ENCODE measurements around the gene PRG3.
"Not testable (repeated sequence)": the region's sequence is repeated elsewhere in the genome, so short reads cannot be mapped to it uniquely, and the experiment has no call there.

PRG3 gene

GRCh38 chr11:57407941-57408475, 27.1 kb upstream of the PRG3 start:
- no peak for DNase-seq

GRCh38 chr11:57407010-57407920, 26.3 kb upstream of the PRG3 start:
- no peak for DNase-seq

DNA sequence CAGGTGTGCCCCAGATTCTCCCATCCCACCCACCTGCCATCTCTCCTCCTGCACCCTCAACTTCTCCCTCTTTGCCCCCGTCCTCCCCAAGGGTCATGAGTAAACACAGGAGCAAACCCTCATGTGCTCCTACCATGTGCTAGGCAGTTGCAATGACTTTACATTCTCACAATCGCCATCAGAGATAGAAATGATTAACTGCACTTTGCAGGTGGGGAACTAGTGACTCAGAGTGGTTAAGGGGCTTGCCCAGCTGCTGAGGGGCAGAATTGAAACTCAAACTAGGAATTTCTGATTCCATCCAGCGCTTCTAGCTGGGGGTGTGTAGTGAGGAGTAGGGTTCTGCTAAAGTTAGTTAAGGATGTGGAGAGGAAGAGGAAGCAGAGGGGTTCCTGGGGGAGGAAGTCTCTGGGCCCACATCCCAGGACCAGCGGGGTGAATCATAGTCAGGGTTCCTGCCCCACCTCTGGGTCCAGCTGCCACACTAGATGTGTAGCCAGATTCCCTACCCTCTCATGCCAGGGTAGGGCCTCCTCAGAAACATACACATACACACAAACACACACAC, 25.5 kb upstream of the PRG3 start:
- no peak for DNase-seq

- DNase-seq = no peak
Observed at GRCh38 chr11:57405271-57405860, 24.4 kb upstream of the PRG3 start.

- no peak for DNase-seq
Observed at GRCh38 chr11:57403802-57404147, 22.8 kb upstream of the PRG3 start.

GRCh38 chr11:57403003-57403801, 22.3 kb upstream of the PRG3 start:
- not testable (repeated sequence) for DNase-seq

DNA sequence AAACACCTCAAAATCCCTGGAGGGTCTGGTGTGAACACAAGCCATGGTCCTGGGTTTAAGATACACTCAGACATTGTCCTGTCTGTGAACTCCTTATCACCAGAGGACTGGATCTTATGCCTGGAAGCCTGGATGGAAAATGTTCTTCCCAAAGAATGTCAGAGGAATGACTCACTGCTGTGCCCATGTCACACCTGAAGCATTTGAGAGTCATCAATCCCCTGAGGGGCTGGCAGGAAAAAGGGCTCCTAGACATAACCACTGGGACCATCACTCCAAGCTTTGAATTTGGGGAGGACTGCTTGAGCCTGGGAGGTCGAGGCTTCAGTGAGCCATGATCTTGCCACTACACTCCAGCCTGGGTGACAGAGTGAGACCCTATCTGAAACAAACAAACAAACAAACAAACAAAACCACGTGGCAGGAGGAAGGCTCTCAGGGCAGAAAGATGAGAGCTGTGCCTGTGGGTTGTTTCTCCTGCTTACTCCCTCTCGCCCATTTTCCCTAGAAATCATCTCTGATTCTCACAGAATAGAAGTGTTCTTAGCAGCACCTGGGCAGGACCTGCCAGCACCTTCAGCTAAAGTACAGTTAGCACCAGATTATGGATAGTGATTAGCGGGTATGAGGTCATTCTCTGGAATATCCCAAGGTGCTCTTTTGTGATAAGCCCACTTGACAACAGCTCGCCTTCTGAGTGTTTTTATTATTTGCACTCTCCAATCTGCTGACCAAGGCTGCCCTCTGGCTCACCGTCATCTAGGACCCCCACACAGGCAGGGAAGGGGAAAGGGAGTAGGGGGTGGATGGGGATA, 21.4 kb upstream of the PRG3 start:
- no peak for DNase-seq

- DNase-seq = no peak
Observed at GRCh38 chr11:57399972-57400578, 19.1 kb upstream of the PRG3 start.

DNA sequence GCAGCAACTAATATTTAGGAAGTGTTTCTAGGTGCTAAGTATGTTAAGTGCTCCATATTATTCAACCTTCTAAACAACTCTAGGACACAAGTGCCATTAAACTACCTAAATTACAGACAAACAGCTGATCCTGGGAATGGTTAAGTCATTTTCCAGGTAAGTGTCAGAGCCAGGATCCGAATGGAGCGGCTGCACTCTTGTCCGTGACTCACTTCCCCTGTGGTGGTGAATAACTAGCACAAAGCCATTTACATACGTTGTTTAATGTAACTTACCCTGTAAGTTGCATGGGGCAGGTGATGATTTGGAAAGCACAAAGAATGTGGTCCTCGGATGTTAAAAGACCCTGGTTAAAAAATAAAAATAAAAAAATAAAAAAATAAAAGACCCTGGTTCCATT, 18.3 kb upstream of the PRG3 start:
- no peak for DNase-seq

DNA sequence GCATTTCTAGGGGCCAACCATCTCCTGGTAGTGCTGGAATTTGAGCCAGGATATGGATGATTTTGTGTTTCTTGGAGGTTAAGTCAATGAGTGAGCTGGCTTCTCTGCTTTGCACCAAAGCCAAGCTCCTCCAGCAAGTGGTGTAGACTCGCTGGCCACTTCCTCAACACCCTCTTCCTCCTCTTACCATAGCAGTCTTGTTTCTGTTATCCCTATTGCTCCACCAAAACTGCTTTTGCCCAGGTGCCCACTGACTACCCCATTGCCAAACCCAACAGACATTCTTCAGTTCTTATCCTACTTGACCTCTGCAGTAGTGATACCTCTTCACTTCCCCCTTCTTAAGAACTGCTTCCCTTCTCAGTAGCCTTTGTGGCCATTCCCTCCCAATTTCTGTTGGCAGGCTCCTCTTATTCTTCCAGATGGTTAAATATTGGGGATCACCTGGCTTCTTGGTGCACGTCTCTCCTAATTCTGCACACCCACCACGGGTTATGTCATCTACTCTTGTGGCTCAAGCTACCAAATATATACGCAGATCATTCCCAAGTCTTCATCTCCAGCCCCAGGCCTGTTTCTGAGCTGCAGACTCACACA, 16.5 kb upstream of the PRG3 start:
- no peak for DNase-seq

- no peak for DNase-seq
Observed at GRCh38 chr11:57396744-57397143, 15.8 kb upstream of the PRG3 start.

- no peak for DNase-seq
Observed at GRCh38 chr11:57395905-57396623, 15.1 kb upstream of the PRG3 start.

DNA sequence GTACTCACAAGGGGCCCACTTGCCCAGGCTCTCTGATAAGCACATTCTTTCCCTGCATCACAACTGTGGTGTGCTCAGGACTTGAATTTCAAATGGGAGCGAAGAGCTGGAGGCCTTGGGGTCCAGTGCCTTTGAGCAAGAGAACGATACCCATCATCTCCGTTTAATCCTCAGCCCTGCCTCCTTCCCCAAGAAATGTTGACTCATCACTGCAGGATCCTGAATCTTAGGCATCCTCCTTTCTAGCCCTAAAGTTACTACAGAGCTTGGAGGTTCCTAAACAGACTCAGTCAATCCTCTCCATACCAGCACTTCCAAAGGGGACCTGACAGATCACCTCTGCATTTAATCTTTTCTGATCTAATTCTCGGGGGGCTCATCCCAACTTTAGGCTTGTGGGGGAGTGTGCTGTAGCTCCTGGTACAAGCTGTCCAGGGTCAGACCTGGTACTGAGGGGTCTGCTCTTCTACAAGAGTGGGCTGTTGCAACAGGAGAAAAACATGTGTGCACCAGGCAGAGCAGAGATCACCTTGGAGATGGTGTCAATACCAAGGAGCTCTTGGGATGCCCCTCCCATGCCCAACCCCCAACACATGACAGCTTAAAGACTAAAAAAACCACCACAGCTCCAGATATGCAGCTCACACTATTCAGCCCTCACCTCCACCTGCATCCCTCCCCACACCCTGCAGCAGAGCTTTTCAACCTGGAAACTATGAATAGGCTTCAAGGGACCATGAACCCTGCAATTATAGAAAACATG, 13.4 kb upstream of the PRG3 start:
- DNase-seq = no peak

- DNase-seq = no peak
Observed at GRCh38 chr11:57392763-57393105, 11.8 kb upstream of the PRG3 start.

DNA sequence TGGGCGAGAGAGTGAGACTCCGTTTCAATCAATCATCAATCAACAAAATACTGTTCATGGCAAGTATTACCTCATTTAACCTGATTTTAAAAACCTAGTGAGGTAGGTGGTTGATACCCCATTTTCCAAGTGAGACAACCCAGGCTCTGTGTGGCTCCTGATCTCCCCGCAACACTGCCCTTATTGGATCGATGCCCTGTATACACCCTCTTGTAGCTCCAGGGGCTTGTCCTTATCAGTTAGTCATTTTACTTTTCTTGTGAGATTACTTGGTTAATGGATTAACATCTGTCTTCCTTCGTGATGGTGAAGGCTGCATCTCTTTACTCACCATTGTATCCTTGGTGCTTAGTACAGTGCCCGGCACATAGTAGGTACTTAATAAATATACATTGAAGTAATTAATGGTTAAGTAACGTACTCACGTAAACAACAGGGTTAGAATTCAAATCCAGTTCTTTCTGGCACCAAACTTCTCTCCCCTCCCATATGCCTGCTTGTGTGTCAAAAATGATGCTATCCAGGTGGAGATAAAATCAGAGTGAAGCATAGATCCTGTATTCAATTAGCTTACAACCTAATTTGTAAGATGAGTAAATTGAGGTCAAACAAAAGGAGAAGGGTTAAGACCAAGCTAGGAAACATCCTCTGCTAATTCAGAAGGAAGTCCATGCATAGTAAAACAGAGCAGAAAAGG, 11.3 kb upstream of the PRG3 start:
- DNase-seq = no peak

- no peak for DNase-seq
Observed at GRCh38 chr11:57391539-57391938, 10.6 kb upstream of the PRG3 start.

GRCh38 chr11:57391111-57391510, 10.2 kb upstream of the PRG3 start:
- no peak for DNase-seq

GRCh38 chr11:57390535-57390934, 9.6 kb upstream of the PRG3 start, which contains the start of gene PRG2:
Gene PRG2 (minus strand): TSS chr11:57390650. CDS start chr11:57389944, 706 bp downstream.
- no peak for DNase-seq
